Nephron (organoid): Measurements from ENCODE around the gene TRIOBP.

Source experiments
- H3K27ac Mint-ChIP-seq, 3 experiments: 2 replicates each; pipeline ENCODE4 v1.8.0; 2020; ENCODE audit warnings: mixed read lengths in 3 of 3, mild to moderate bottlenecking in 2 of 3, moderate library complexity in 1 of 3
- H3K27me3 Mint-ChIP-seq: 2 replicates; pipeline ENCODE4 v1.8.0; 2021; ENCODE audit warnings: low read depth, mild to moderate bottlenecking, moderate library complexity, mixed read lengths
- H3K36me3 Mint-ChIP-seq: 2 replicates; pipeline ENCODE4 v1.8.0; 2020; ENCODE audit warnings: low read depth, mixed read lengths
- H3K4me1 Mint-ChIP-seq: 2 replicates; pipeline ENCODE4 v1.8.0; 2020; ENCODE audit warnings: mixed read lengths
- H3K4me3 Mint-ChIP-seq, 3 experiments: 2 replicates each; pipeline ENCODE4 v1.8.0; 2020; ENCODE audit warnings: mild to moderate bottlenecking in 3 of 3, mixed read lengths in 3 of 3, moderate library complexity in 2 of 3
- H3K9me3 Mint-ChIP-seq: 2 replicates; pipeline ENCODE4 v1.8.0; 2020; ENCODE audit warnings: mixed read lengths
- TF ChIP-seq, protein P1 (sequence below), 3 experiments: fragments of 200-600 bp; sonication (generic); IDR thresholded peaks; one replicate each; pipeline ENCODE4 v1.5.0; 2021; ENCODE audit warnings: antibody characterized with exemption in 3 of 3; ENCODE audit not compliant: unreplicated experiment in 3 of 3

The TRIOBP gene

DNA sequence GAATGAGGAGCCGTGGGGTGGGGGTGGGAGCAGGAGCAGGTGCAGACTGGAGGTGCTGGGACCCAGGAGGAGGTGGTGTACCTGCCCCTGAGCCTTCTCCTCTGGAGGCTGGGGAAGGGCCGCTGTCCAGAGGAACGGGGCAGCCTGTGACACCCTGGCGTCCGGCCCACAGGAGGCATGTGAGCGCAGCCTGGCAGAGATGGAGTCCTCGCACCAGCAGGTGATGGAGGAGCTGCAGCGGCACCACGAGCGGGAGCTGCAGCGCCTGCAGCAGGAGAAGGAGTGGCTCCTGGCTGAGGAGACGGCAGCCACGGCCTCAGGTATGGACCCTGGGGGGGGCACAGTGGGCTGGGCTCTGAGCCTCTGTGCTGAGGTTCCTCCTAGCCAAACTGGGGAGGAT, 68.7 kb downstream of the TRIOBP start:
- H3K9me3 Mint-ChIP-seq: no peaks in the 10 kb centered on the region
- H3K27me3 Mint-ChIP-seq: no peaks in the 10 kb centered on the region
- TF ChIP-seq, protein P1, sequence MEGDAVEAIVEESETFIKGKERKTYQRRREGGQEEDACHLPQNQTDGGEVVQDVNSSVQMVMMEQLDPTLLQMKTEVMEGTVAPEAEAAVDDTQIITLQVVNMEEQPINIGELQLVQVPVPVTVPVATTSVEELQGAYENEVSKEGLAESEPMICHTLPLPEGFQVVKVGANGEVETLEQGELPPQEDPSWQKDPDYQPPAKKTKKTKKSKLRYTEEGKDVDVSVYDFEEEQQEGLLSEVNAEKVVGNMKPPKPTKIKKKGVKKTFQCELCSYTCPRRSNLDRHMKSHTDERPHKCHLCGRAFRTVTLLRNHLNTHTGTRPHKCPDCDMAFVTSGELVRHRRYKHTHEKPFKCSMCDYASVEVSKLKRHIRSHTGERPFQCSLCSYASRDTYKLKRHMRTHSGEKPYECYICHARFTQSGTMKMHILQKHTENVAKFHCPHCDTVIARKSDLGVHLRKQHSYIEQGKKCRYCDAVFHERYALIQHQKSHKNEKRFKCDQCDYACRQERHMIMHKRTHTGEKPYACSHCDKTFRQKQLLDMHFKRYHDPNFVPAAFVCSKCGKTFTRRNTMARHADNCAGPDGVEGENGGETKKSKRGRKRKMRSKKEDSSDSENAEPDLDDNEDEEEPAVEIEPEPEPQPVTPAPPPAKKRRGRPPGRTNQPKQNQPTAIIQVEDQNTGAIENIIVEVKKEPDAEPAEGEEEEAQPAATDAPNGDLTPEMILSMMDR (IDR thresholded peaks at IDR 0.05; ENCODE audit: unreplicated experiment in 3 of 3): no peak
- peaks cover 4% of the 10 kb centered on the region for H3K4me1 Mint-ChIP-seq
- no peak overlapping the region for H3K4me3 Mint-ChIP-seq
- peaks cover 44% of the 10 kb centered on the region for H3K36me3 Mint-ChIP-seq
- no peak overlapping the region for H3K27ac Mint-ChIP-seq

DNA sequence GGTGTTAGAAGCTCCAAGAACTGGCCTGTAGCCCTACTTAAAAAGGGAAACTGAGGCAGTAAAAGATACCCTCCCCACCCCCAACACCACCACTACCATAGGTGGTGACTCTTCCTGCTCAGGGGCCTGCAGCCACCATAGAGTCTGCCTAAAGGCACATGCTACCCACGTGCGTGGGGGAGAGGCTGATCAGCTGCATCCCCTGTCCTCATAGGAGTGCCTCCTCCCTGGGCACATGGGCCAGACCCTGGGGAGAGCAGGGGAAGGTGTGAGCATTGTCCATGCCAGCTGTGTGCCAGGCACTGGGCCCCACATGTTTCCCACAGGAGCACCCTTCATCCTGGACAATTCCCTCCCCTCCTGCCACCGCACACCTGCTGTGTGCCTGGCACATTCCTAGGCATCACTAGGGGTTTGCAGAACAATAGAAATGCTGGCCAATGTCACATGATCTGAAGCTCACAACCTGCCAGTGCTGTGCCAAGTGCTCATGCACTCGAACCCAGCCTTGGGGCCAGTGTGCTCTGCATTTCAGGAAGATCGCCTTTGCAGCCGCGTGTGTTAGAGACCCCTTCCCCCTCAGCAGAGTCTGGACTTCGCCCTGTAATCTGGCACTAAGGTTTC, 69.2 kb downstream of the TRIOBP start:
- H3K27ac Mint-ChIP-seq: no peak overlapping the region
- H3K36me3 Mint-ChIP-seq: peaks cover 45% of the 10 kb centered on the region
- H3K27me3 Mint-ChIP-seq: no peaks in the 10 kb centered on the region
- TF ChIP-seq, protein P1 (IDR thresholded peaks at IDR 0.05; ENCODE audit: unreplicated experiment in 3 of 3): no peak
- H3K9me3 Mint-ChIP-seq: no peaks in the 10 kb centered on the region
- peaks cover 4% of the 10 kb centered on the region for H3K4me1 Mint-ChIP-seq
- H3K4me3 Mint-ChIP-seq: no peak overlapping the region

DNA sequence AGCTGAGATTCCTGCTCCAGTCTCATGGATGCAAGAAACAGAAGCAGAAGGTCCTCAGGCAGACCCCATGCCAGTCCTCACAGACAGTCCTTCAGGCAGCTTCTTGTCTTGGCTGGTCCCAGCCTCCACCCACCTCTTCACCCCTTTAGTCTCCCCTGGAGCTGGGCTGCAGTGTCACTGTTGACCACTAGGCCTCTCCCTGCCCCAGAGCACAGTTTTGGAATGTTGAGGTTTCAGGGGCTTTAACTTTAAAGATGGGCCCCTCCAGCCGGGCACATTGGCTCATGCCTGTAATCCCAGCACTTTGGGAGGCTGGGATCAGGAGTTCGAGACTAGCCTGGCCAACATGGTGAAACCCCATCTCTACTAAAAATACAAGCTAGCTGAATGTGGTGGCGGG, 71.4 kb downstream of the TRIOBP start:
- H3K27me3 Mint-ChIP-seq: no peaks in the 10 kb centered on the region
- H3K36me3 Mint-ChIP-seq: peaks cover 51% of the 10 kb centered on the region
- H3K4me1 Mint-ChIP-seq: peaks cover 4% of the 10 kb centered on the region
- H3K4me3 Mint-ChIP-seq: no peak overlapping the region
- H3K27ac Mint-ChIP-seq: no peak overlapping the region
- H3K9me3 Mint-ChIP-seq: no peaks in the 10 kb centered on the region
- TF ChIP-seq, protein P1 (IDR thresholded peaks at IDR 0.05; ENCODE audit: unreplicated experiment in 3 of 3): peak in 1 of 3 experiments; percentile 17

DNA sequence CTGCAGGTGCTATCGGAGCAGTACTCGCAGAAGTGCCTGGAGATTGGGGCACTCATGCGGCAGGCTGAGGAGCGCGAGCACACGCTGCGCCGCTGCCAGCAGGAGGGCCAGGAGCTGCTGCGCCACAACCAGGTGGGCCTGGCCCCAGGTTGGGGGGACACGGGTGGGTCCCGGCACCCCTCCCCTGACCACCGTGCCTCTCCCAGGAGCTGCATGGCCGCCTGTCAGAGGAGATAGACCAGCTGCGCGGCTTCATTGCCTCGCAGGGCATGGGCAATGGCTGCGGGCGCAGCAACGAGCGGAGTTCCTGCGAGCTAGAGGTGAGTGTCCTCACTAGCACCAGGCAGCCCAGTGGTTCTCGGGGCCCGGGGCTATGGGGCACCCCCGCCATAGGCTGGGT, 72.2 kb downstream of the TRIOBP start:
- H3K9me3 Mint-ChIP-seq: no peaks in the 10 kb centered on the region
- TF ChIP-seq, protein P1 (IDR thresholded peaks at IDR 0.05; ENCODE audit: unreplicated experiment in 3 of 3): no peak
- no peak overlapping the region for H3K27ac Mint-ChIP-seq
- no peaks in the 10 kb centered on the region for H3K27me3 Mint-ChIP-seq
- peaks cover 52% of the 10 kb centered on the region for H3K36me3 Mint-ChIP-seq
- H3K4me1 Mint-ChIP-seq: peaks cover 4% of the 10 kb centered on the region
- H3K4me3 Mint-ChIP-seq: no peak overlapping the region

DNA sequence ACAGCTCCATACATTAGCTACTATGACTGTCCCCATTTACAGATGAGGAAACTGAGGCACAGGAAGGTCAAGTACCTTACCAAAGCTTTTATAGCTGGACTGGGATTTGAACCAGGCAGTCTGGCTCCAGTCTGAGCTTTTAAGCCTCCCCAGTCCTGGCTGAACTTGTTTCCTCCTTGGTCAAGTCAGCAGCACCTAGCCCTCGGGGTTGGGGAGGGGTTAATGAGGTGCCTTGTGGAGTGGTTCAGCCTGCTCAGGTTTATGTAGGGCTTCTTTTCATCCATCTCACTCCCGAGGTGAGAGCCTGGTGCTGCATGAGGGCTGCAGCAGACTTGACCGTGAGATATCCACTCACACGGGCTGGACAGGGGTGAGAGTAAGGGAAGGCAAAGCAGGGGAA, 74.2 kb downstream of the TRIOBP start:
- Mint-ChIP-seq H3K4me1 (no peaks in the 10 kb centered on the region), H3K9me3 (no peaks in the 10 kb centered on the region), H3K27me3 (no peaks in the 10 kb centered on the region), H3K4me3 (no peak overlapping the region), H3K27ac (no peak overlapping the region), H3K36me3 (peaks cover 48% of the 10 kb centered on the region)
- TF ChIP-seq, protein P1 (IDR thresholded peaks at IDR 0.05; ENCODE audit: unreplicated experiment in 3 of 3): no peak

DNA sequence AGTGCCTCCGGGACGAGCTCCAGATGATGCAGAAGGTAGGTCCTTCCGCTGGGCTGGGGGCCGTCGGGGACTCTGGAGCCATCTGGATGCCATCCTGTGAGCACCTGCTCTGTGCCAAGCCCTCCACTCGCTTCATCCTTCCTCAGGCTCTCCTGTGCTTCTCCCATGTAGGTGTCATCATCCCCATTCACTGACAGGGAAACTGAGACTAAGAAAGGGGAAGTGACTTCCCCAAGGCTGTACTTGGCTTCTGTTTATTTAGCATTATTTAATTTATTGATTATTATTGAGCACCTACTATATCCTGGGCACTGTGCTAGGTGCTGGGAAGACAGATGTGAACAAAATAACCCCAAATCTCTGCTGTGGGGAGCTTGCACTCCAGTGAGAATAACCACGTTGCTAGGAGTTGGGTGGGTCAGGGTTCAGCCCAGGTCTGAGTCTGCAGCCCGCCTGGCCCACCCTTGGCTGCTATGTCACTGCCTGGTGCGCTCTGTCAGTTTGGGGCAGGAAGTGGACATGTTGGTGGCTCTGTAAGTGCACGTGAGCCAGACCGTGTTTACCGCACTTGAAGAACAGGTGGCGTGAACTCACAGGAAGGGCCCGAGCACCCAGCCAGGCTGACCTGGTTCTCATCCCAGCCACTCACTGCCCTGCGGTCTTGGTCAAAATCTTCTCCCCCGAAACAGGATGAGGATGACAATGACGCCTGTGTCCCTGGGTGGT, 75.0 kb downstream of the TRIOBP start:
- peaks cover 48% of the 10 kb centered on the region for H3K36me3 Mint-ChIP-seq
- H3K4me1 Mint-ChIP-seq: peaks cover 4% of the 10 kb centered on the region
- H3K27me3 Mint-ChIP-seq: no peaks in the 10 kb centered on the region
- no peaks in the 10 kb centered on the region for H3K9me3 Mint-ChIP-seq
- H3K27ac Mint-ChIP-seq: no peak overlapping the region
- TF ChIP-seq, protein P1 (IDR thresholded peaks at IDR 0.05; ENCODE audit: unreplicated experiment in 3 of 3): no peak
- no peak overlapping the region for H3K4me3 Mint-ChIP-seq
